KOPT-K1 (cell line): ENCODE measurements around the gene TIGD3.

Experiments
- H3K27ac ChIP-seq: fragments of 200-600 bp; sonication (generic); 2 replicates; pipeline ENCODE4 v1.5.1; 2016; ENCODE audit warnings: antibody characterized with exemption, mild to moderate bottlenecking, low read depth, low read length; ENCODE audit not compliant: poor library complexity, severe bottlenecking
- H3K36me3 ChIP-seq: fragments of 200-600 bp; sonication (generic); 2 replicates; pipeline ENCODE4 v1.5.1; 2017; ENCODE audit warnings: antibody characterized with exemption, mild to moderate bottlenecking, low read length, moderate library complexity; ENCODE audit not compliant: insufficient read depth
- H3K9me3 ChIP-seq: fragments of 200-600 bp; sonication (generic); 2 replicates; pipeline ENCODE4 v1.5.1; 2017; ENCODE audit warnings: antibody characterized with exemption, low read length, mild to moderate bottlenecking; ENCODE audit not compliant: insufficient read depth, poor library complexity, severe bottlenecking

TIGD3 gene

DNA sequence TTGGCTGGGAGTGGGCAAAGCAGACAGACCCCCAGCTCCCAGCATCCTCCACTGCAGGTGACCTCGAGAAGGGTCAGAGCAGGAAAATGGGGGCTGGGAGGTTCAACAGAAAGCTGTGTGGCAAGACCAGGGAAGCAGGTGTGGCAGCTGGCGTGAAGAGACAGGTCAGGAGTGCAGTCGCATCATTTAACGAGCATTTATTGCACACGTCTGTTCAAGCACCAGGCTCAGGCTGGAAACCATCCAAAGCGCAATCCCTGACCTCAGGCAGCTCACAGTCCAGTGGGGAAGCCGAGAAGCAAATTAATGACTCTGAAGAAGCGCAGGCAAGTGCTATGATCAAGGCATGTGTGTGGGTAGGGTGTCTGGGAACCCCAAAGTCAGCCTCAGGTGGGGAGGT lies 20.5 kb downstream of the TIGD3 start:
- no peaks in the 10 kb centered on the region for H3K36me3 ChIP-seq
- H3K27ac ChIP-seq: no peak overlapping the region
- H3K9me3 ChIP-seq: no peaks in the 10 kb centered on the region

DNA sequence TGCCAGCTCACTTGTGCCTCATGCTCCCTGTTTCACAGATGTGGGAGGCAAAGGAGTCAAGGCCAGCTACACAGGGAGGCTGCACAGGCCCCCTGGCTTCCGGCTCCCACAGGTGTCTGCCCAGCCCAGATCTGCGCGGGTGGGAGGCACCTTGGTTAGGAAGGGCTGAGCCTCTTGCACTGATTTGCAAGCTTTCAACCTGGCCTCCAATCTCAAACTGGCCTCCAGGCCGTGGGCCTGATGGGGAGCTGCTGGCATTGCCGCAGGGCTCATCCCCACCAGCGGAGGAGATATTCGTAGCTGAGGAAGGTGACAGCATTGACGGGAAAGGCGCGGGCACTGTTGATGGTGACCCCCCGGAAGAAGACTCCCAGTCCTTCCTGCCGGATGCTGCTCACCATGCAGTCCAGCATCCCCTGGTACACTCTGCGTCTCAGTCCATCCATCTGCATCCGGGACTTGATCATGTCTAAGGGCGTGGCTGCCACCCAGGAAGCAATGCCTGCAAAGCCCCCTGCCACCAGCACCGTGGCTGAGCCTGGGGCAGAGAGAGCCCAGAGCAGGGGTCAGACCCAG lies 21.7 kb downstream of the TIGD3 start:
- H3K36me3 ChIP-seq: no peaks in the 10 kb centered on the region
- H3K27ac ChIP-seq: no peak overlapping the region
- no peaks in the 10 kb centered on the region for H3K9me3 ChIP-seq

DNA sequence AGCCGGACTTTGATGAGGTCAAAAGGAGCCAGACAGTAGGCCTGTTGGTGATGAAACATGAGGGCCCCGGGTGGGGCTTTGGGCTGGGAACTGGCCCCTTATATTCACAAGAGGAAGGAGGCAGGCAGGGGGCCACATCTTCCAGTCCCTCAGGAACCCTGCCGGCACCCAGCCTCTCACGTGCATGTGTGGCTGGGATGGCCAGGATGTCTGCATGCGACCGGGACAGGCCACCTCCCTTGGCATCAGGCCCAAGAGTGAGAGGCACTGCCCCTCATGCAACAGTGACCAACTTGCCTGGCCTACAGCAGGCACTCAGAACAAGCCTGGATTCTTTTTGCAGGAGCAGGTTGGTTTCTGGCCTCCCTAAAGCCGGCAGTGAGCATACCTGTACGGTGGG lies 22.5 kb downstream of the TIGD3 start:
- H3K27ac ChIP-seq: no peak overlapping the region
- H3K36me3 ChIP-seq: no peaks in the 10 kb centered on the region

DNA sequence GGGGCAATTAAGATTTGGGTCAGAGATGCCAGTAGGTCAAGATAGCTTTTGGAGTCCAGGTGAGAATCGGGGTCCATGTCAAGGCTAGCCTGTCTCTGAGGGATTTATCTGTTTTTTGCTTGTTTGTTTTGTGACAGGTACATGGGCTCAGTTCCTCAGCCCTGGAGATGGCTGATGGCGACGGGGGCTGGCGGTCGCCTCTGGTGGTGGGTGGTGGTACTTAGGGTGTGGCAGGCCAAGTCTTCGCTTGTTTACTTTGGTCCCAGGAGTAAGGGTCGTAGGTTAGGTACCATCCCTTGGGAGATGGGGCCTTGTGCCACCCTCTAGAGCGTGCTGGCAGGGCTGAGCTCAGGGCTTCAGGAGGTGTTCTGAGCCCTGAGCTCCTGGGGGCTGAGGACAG lies 23.2 kb downstream of the TIGD3 start:
- Histone ChIP-seq H3K36me3 (no peaks in the 10 kb centered on the region), H3K9me3 (no peaks in the 10 kb centered on the region), H3K27ac (no peak overlapping the region)

More for the DNA sequence above, 22.5 kb downstream of the TIGD3 start:
- no peaks in the 10 kb centered on the region for H3K9me3 ChIP-seq

DNA sequence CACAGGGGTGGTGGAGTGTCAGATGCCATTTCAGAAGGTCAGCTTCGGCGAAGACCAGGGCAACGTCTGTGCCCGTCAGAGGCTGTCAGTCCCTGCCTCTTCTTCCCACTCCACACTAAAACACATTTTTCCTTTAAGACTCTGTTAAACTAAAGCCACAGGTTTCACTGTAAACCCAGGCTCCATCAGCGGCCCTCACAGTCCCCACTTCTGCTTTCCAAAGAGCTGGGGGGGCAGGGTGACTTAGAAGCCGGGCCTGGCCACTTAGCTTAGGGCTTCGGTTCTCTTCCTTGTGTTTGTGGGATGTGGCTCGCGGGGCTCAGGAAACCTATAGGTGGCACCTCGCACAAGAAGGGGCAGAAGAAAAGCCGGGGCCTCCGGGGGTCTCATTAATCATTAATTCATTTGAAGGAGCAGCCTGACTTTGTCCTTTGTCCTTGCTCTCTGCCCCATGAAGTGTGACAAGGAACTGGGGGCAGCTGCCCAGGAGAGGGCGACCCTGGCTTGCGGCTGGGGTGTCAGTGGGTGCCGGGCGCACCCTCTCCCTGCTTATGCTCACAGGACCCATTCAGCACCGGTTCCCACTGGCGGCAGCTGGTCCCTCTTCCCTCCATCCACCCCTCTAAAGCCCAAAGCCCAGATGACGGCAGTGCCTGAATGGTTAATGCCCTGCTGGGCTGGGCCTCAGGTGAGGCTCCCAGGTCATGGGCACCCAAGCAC lies 23.8 kb downstream of the TIGD3 start:
- Histone ChIP-seq H3K27ac (no peak overlapping the region), H3K9me3 (no peaks in the 10 kb centered on the region), H3K36me3 (no peaks in the 10 kb centered on the region)

DNA sequence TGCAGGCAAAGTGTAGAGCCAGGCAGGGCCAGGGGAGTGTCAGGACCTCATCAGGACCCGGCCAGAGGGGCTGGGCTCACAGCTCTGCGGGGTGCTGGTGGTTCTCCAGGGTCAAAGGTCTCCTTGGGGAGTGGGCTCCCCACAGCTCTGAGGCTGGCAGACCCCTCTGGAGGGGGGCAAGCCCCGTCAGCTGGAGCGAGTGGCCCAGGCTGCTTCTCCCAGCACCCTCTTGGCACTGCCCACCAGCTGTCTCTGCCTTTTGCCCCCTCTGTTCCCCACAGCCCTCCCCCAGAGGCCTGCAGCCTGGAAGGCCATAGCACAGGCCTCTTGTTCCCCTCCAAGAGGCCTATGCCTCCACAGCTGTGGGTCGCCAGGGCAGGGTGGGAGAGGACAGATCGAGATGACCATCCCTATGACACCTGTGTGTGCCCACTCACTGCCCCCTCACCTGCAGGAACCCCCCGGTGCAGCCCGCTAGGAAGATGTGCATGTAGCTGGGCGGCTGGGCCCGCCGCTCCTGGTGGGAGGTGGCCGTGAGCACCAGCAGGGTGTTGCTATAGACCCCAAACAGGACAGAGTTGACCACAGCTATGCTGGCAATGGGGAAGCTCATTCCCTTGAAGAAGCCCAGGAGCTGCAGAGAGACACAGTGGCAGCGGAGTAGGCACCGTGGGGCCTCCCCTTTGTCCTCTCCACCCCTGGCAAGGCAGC lies 24.5 kb downstream of the TIGD3 start:
- Histone ChIP-seq H3K27ac (no peak overlapping the region), H3K36me3 (no peaks in the 10 kb centered on the region), H3K9me3 (no peaks in the 10 kb centered on the region)

DNA sequence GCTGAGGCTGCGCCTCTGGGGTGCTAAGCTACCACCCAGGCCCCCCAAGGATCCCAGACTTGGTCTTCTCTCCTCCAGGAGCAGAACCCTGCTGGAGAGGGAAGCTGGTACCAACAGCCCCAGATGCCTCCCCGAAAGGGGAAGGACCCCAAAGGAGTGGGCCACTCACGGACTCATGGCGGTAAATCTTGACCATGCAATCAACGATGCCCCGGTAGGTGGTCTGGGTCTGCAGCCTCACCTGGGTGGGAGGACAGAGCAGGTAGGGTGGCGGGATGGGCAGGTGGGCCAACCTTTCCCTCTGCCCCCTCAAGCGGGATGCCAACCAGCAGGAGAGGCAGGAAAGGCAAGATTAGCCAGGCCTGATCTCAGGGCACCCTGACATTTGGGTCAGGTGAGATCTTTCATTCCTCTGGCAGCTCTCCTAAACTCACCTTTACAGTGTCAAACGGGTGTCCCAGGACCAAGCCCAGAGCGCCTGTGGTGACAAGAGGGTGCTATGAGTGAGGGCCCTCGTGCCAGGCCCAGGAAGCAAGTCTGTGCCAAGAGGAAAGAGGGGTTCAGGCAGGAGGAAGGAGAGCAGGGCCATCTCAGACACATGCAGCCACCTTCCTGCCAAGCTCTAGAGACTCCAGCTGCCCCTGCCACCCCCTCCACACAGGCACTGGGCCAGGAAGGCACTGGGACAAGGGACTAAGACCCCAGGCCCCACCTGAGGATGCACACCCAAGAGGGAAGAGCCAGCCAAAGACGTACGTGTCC lies 25.3 kb downstream of the TIGD3 start:
- no peaks in the 10 kb centered on the region for H3K9me3 ChIP-seq

DNA sequence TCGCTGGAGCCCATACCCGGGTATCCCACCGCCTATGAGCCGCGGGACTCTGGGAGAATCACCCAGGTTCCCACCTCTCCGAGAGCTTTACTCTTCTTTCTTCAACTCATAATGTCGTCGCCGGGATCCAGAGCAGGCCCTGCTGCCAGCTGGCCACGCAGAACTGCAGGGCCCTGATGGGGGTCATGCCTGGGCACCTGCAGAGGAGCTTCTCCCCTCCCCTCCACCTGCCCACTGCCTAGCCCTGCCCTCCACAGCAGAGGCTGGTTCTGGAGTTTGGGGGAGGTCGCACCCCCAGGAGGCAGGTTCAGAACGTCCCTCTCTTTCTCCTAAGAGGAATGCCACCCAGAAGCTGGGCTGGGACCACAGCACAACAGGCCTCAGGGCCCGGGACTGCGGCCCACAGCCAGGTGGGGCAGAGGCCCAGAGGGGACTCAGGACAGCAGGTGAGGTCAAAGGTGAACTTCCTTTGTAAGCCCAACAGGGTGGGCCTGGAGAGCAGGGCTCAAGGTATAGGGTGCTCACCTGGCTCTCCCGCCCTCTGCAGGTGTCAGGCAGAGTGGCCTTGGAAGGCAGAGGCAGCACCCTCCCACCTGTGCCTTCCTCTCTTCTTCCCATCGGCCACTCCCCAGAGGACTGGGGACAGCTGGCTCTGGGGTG lies 26.0 kb downstream of the TIGD3 start:
- no peak overlapping the region for H3K27ac ChIP-seq
- H3K9me3 ChIP-seq: no peaks in the 10 kb centered on the region
- no peaks in the 10 kb centered on the region for H3K36me3 ChIP-seq

More for the DNA sequence above, 25.3 kb downstream of the TIGD3 start:
- no peak overlapping the region for H3K27ac ChIP-seq
- no peaks in the 10 kb centered on the region for H3K36me3 ChIP-seq

DNA sequence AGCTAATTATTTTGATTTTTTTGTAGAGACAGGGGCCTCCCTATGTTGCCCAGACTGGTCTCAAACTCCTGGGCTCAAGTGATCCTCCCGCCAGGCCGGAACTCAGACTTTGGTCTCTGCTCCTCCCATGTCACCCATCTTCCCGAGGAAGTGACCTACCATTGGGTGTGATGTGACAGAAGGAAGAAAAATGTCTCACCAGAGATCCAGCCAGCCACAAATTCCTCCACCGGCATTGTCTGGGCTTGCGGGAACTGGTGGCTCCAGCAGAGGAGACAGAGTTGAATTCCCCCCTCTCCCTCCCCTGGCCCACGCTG lies 27.1 kb downstream of the TIGD3 start:
- H3K27ac ChIP-seq: peak overlapping the region; percentile 82
- no peaks in the 10 kb centered on the region for H3K36me3 ChIP-seq
- H3K9me3 ChIP-seq: no peaks in the 10 kb centered on the region

DNA sequence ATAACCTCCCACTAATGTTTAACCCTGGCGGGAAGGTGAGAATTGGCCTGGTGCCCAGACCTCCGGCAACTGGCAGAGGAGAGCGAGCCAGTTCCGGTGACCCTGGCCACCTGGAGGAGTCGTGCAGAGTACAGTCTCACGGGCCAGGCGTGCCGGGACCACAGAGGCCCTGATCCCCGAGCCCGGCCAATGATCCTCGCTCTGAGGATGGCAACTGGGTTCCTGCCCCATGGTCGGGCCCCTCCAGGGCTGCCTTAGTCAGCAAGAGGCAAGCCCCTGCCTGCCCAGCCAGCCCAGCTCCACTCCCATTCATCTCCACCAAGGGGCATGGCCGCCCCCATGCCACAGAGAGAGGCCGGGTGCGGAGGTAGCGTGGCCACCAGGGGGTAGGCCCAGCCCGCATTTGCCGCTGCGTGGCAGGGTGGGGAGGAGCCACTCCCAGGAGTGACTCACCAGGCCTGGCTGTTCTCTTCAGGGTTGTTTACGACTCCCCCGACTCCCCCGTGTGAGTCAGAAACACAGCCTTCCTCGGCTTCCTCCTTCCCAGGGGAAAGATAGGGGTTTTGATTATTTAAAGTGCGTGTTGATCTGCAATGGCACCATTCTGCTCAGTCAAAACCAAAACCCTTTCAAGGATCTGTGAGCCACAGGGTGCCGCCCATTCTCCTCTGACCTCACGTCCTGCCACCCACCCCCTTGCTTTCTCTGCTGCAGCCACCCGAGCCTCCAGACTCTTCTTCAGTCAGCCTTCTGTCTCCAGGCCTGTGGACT lies 27.7 kb downstream of the TIGD3 start, which contains the start of gene SLC25A45:
Gene SLC25A45 (minus strand): TSS at position 614 of the 771 bp plus-strand sequence. CDS start 695 bp downstream, outside the sequence.
- Histone ChIP-seq H3K27ac (peak within 1 kb of the TSS; percentile 82), H3K9me3 (no peaks in the 10 kb centered on the region), H3K36me3 (no peaks in the 10 kb centered on the region)

DNA sequence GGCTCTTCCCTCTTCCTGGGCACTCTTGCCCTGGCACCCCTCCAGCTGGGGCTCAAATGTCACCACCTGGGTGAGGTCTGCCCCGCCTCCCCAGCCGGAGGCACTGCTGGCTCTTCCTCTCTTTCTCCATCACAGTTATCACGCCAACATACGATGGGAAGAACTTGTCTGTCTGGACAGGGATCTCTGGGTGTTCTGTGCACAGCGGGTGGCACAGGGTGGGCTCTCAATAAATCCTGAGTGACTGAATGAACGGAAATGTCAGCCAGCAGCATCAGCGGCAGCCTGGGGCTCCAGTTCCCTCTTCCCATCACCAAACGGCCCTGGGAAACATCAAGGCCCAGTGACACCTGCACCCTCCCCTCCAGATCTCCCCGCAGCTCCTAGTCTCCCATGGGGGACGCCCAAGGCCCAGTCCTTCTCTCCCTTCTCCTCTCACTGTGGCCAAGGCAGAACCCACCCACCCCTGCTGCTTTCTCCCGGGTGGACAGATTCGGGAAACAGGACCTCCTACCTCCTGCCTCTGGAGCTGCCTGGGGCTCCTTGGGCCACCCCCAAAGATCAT lies 28.3 kb downstream of the TIGD3 start:
- Histone ChIP-seq H3K36me3 (0 out of 2 replicates have a peak, but pooled peaks cover under 1% of the 10 kb centered on the region), H3K9me3 (no peaks in the 10 kb centered on the region), H3K27ac (peak overlapping the region; percentile 82)

DNA sequence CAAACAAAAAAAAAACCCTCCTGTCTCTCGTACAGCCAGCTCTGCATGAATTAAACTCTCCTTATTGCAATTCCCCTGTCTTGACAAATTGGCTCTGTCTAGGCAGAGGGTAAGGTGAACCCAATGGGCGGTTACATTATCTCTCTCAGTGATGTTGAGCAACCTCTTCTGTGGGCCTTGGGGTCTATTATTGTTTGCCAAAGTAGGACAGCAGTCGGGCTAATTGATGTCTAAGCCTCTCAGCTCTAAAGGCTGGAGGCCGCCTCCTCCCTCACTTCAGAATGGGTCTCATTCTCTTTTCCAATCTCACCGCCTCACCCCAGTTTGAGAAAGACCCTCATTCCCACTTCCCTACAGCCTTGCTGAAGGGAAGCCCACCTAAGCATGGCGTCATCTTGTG lies 29.2 kb downstream of the TIGD3 start:
- Histone ChIP-seq H3K36me3 (0 out of 2 replicates have a peak, but pooled peaks cover 8% of the 10 kb centered on the region), H3K27ac (no peak overlapping the region), H3K9me3 (no peaks in the 10 kb centered on the region)

DNA sequence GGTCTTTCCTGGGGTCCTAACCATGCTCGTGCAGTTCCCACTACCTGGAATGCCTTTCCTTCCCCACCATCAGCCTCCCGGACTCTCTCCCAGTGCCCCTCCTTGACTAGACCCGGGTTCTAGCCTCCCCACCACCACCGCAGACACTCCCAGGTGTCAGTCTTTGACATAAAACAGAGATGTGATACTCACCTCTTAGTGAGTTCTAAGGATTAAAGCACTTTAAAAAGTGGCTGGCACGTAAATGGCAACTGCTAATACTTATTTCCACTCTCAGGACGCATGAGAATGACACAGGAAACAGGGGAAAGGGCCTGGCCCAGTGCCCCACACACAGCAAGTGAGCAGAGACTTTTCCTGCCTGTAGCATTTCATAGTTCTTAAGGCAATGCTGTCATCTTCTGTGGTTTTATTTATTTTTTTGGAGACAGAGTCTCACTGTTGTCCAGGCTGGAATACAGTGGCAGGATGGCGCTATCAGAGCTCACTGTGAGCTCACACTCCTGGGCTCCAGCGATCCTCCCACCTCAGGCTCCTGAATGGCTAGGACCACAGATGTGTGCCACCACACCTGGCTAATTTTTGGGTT lies 29.8 kb downstream of the TIGD3 start:
- peaks cover 15% of the 10 kb centered on the region; the same call in 1 of the 2 replicates for H3K36me3 ChIP-seq
- H3K27ac ChIP-seq: peak overlapping the region; percentile 35
- H3K9me3 ChIP-seq: no peaks in the 10 kb centered on the region
